Nephron progenitor cell (in vitro differentiated cells): ENCODE measurements around the gene SERAC1.

Source experiments
- DNase-seq: peaks from one replicate; pipeline ENCODE4 v3.0.0; 2021
- H3K27ac Mint-ChIP-seq: 2 replicates; pipeline ENCODE4 v1.8.0; 2021; ENCODE audit warnings: mild to moderate bottlenecking, moderate library complexity, mixed read lengths
- H3K27me3 Mint-ChIP-seq: 2 replicates; pipeline ENCODE4 v1.8.0; 2021; ENCODE audit warnings: mild to moderate bottlenecking, low read depth, mixed read lengths; ENCODE audit not compliant: poor library complexity
- H3K36me3 Mint-ChIP-seq: 2 replicates; pipeline ENCODE4 v1.8.0; 2021; ENCODE audit warnings: low read depth, mixed read lengths
- H3K4me1 Mint-ChIP-seq: 2 replicates; pipeline ENCODE4 v1.8.0; 2021; ENCODE audit warnings: mixed read lengths
- H3K4me3 Mint-ChIP-seq: 2 replicates; pipeline ENCODE4 v1.8.0; 2021; ENCODE audit warnings: mild to moderate bottlenecking, moderate library complexity, mixed read lengths
- H3K9me3 Mint-ChIP-seq: 2 replicates; pipeline ENCODE4 v1.8.0; 2021; ENCODE audit warnings: mild to moderate bottlenecking, moderate library complexity, mixed read lengths
- TF ChIP-seq, protein P1 (sequence below): fragments of 200-600 bp; sonication (generic); IDR thresholded peaks from 2 replicates; pipeline ENCODE4 v1.5.0; 2021; ENCODE audit warnings: antibody characterized with exemption

SERAC1 gene

GRCh38 chr6:158113802-158114201, 54.3 kb downstream of the SERAC1 start:
- Mint-ChIP-seq H3K4me3 (no peak overlapping the region), H3K9me3 (no peaks in the 10 kb centered on the region), H3K36me3 (peaks cover 22% of the 10 kb centered on the region), H3K4me1 (peaks cover 8% of the 10 kb centered on the region), H3K27ac (peak overlapping the region; percentile 3), H3K27me3 (peaks cover 3% of the 10 kb centered on the region)
- DNase-seq = no peak
- TF ChIP-seq, protein P1, sequence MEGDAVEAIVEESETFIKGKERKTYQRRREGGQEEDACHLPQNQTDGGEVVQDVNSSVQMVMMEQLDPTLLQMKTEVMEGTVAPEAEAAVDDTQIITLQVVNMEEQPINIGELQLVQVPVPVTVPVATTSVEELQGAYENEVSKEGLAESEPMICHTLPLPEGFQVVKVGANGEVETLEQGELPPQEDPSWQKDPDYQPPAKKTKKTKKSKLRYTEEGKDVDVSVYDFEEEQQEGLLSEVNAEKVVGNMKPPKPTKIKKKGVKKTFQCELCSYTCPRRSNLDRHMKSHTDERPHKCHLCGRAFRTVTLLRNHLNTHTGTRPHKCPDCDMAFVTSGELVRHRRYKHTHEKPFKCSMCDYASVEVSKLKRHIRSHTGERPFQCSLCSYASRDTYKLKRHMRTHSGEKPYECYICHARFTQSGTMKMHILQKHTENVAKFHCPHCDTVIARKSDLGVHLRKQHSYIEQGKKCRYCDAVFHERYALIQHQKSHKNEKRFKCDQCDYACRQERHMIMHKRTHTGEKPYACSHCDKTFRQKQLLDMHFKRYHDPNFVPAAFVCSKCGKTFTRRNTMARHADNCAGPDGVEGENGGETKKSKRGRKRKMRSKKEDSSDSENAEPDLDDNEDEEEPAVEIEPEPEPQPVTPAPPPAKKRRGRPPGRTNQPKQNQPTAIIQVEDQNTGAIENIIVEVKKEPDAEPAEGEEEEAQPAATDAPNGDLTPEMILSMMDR = no peak

GRCh38 chr6:158111987-158112386, 56.1 kb downstream of the SERAC1 start:
- no peak for DNase-seq
- peaks cover 26% of the 10 kb centered on the region for H3K36me3 Mint-ChIP-seq
- TF ChIP-seq, protein P1 = no peak
- H3K4me3 Mint-ChIP-seq = no peak overlapping the region
- H3K27me3 Mint-ChIP-seq = no peaks in the 10 kb centered on the region
- no peaks in the 10 kb centered on the region for H3K9me3 Mint-ChIP-seq
- no peaks in the 10 kb centered on the region for H3K4me1 Mint-ChIP-seq
- H3K27ac Mint-ChIP-seq = no peak overlapping the region

- H3K9me3 Mint-ChIP-seq = no peaks in the 10 kb centered on the region
- H3K4me1 Mint-ChIP-seq = no peaks in the 10 kb centered on the region
- no peaks in the 10 kb centered on the region for H3K27me3 Mint-ChIP-seq
- peaks cover 26% of the 10 kb centered on the region for H3K36me3 Mint-ChIP-seq
- no peak overlapping the region for H3K4me3 Mint-ChIP-seq
- DNase-seq = no peak
- TF ChIP-seq, protein P1 = no peak
- H3K27ac Mint-ChIP-seq = no peak overlapping the region
These were observed 57.1 kb downstream of the SERAC1 start for GRCh38 chr6:158110986-158111385.

DNA sequence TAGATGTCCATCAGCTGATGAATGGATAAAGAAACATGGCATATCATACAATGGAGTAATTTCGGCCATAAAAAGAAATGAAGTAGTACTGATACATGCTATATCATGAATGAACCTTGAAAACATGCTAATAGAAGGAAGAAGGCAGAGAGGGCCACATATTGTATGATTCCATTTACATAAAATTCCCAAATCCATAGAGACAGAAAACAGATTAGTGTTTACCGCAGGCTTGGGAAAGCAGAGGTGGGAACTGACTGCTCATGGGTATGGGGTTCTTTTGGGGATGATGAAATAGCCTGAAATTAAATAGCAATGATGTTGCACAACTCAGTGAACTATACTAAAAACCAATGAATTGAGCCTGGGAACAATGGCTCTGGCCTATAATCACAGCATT, 58.3 kb downstream of the SERAC1 start:
- TF ChIP-seq, protein P1 = no peak
- Mint-ChIP-seq H3K27me3 (no peaks in the 10 kb centered on the region), H3K4me3 (no peak overlapping the region), H3K27ac (no peak overlapping the region), H3K36me3 (peaks cover 26% of the 10 kb centered on the region), H3K4me1 (no peaks in the 10 kb centered on the region), H3K9me3 (no peaks in the 10 kb centered on the region)
- no peak for DNase-seq

DNA sequence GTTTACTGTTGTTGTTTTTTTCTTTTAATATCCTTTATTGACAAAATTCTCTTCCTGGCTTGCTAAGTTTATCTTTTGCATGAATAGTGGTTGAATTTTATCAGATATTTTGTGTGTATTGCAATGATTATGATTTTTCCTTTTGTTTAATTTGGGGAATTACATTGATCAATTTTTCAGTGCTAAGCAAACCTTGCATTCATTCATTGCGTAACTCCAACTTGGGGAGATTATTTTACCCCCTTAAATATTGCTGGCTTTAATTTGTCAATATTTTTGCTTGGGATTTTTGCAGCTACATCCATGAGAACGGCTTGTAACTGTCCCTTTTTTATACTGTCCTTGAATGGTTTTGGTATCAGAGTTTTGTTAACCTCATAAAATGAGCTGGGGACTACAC, 63.4 kb downstream of the SERAC1 start:
- peaks cover 19% of the 10 kb centered on the region for H3K36me3 Mint-ChIP-seq
- no peak overlapping the region for H3K4me3 Mint-ChIP-seq
- no peak for DNase-seq
- no peaks in the 10 kb centered on the region for H3K27me3 Mint-ChIP-seq
- H3K4me1 Mint-ChIP-seq = no peaks in the 10 kb centered on the region
- no peaks in the 10 kb centered on the region for H3K9me3 Mint-ChIP-seq
- TF ChIP-seq, protein P1 = no peak
- H3K27ac Mint-ChIP-seq = no peak overlapping the region

- Mint-ChIP-seq H3K27ac (no peak overlapping the region), H3K36me3 (peaks cover 9% of the 10 kb centered on the region), H3K9me3 (no peaks in the 10 kb centered on the region), H3K4me1 (no peaks in the 10 kb centered on the region), H3K27me3 (no peaks in the 10 kb centered on the region), H3K4me3 (no peak overlapping the region)
- DNase-seq = no peak
- TF ChIP-seq, protein P1 = no peak
These were observed 64.8 kb downstream of the SERAC1 start for GRCh38 chr6:158103228-158103627.
